Vagina (tissue), 2 donors: ENCODE measurements around the gene AGRN. TPM values are rescaled to one million over a fixed set of nuclear protein-coding genes. Genes with fewer than 3 reads are reported as not detected.
"Not testable (repeated sequence)": the region's sequence is repeated elsewhere in the genome, so short reads cannot be mapped to it uniquely, and the experiment has no call there.

ENCODE experiments used
- DNase-seq, 2 donors: peaks; one replicate each; pipeline ENCODE4 v3.0.0-alpha.2; 2017; ENCODE audit errors: extremely low spot score in 2 of 2
- H3K27ac ChIP-seq: fragments of 200-600 bp; sonication (generic); one replicate; pipeline ENCODE4 v1.5.1; 2019
- H3K27me3 ChIP-seq: fragments of 200-600 bp; sonication (generic); one replicate; pipeline ENCODE4 v1.5.1; 2019
- H3K36me3 ChIP-seq, 2 donors: fragments of 200-600 bp; sonication (generic); one replicate each; pipeline ENCODE4 v1.5.1; 2017 to 2019
- H3K4me1 ChIP-seq: fragments of 200-600 bp; sonication (generic); one replicate; pipeline ENCODE4 v1.5.1; 2019
- H3K4me3 ChIP-seq, 2 donors: fragments of 200-600 bp; sonication (generic); 1 replicate in 1 of 2; 2 replicates in 1 of 2; pipeline ENCODE4 v1.5.1; 2016 to 2019
- H3K9me3 ChIP-seq: fragments of 200-600 bp; sonication (generic); one replicate; pipeline ENCODE4 v1.5.1; 2019
- POLR2A ChIP-seq, 2 donors: fragments of 450-650 bp; IDR thresholded peaks; one replicate each; pipeline ENCODE4 v1.6.1; 2017; ENCODE audit warnings: antibody characterized with exemption in 2 of 2, mild to moderate bottlenecking in 2 of 2, moderate library complexity in 2 of 2
- POLR2AphosphoS5 ChIP-seq, 2 donors: sonication (generic); formaldehyde crosslinking; IDR thresholded peaks; one replicate each; pipeline ENCODE4 v1.9.0; 2017; ENCODE audit warnings: antibody characterized with exemption in 2 of 2, mild to moderate bottlenecking in 2 of 2, low read depth in 1 of 2; ENCODE audit not compliant: insufficient read depth in 1 of 2
- intact Hi-C: fragments of 100-400 bp; cut with DNase I; formaldehyde crosslinking; loops from one replicate; pipeline ENCODE4 v1.15.1; 2023
- small RNA-seq: library from RNA; depleted of rRNA; stranded (forward); fragments of <200 nt; gene quantifications from one replicate; pipeline ENCODE3, GENCODE V24; 2016
- total RNA-seq: library from RNA; depleted of rRNA; stranded (reverse); fragments of >200 nt; gene quantifications from one replicate; pipeline ENCODE4 v1.2.3, GENCODE V29; 2016
- TF ChIP-seq, protein P1 (sequence below), 3 experiments: fragments of 450-650 bp in 2 of 3; fragments of 200-600 bp in 1 of 3; sonication (generic) in 1 of 3; IDR thresholded peaks; one replicate each; pipeline ENCODE4 v1.5.1; 2017 to 2019; ENCODE audit warnings: antibody characterized with exemption in 3 of 3, mild to moderate bottlenecking in 2 of 3, moderate library complexity in 2 of 3

Gene AGRN
- total RNA-seq, 1 donor from 2014 or later, result 25.5 TPM

DNA sequence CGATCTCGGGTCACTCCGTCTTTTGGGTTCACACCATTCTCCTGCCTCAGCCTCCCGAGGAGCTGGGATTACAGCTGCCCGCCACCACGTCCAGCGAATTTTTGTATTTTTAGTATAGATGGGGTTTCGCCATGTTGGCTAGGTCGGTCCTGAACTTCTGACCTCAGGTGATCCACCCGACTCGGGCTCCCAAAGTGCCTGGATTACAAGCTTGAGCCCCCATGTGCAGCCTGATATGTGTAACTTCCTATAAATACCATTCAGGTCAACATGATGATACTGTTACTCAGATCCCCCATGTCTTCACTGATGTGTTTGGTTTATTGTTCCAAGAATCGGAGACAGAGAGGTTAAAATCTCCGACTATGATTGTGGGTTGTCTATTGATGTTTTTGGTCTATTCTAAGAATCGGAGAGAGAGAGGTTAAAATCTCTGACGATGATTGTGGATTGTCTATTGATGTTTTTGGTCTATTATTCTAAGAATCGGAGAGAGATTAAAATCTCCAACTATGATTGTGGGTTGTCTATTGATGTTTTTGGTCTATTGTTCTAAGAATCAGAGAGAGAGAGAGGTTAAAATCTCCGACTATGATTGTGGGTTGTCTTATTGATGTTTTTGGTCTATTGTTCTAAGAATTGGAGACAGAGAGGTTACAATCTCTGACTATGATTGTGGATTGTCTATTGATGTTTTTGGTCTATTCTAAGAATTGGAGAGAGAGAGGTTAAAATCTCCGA lies 78.9 kb downstream of the AGRN start:
- DNase-seq, result no peak
- intact Hi-C loops, result no loop called here
- TF ChIP-seq POLR2AphosphoS5 (IDR thresholded peaks at IDR 0.05; ENCODE audit: insufficient read depth in 1 of 2, low read depth in 1 of 2) (no peak), POLR2A (IDR thresholded peaks at IDR 0.05) (no peak)
- TF ChIP-seq, protein P1, sequence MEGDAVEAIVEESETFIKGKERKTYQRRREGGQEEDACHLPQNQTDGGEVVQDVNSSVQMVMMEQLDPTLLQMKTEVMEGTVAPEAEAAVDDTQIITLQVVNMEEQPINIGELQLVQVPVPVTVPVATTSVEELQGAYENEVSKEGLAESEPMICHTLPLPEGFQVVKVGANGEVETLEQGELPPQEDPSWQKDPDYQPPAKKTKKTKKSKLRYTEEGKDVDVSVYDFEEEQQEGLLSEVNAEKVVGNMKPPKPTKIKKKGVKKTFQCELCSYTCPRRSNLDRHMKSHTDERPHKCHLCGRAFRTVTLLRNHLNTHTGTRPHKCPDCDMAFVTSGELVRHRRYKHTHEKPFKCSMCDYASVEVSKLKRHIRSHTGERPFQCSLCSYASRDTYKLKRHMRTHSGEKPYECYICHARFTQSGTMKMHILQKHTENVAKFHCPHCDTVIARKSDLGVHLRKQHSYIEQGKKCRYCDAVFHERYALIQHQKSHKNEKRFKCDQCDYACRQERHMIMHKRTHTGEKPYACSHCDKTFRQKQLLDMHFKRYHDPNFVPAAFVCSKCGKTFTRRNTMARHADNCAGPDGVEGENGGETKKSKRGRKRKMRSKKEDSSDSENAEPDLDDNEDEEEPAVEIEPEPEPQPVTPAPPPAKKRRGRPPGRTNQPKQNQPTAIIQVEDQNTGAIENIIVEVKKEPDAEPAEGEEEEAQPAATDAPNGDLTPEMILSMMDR (IDR thresholded peaks at IDR 0.05), result no peak
- no peaks in the 10 kb centered on the region for H3K27me3 ChIP-seq
- no peaks in the 10 kb centered on the region for H3K36me3 ChIP-seq
- H3K4me3 ChIP-seq, result no peak overlapping the region
- H3K27ac ChIP-seq, result no peak overlapping the region
- no peaks in the 10 kb centered on the region for H3K4me1 ChIP-seq
- H3K9me3 ChIP-seq, result no peaks in the 10 kb centered on the region

GRCh38 chr1:1099506-1100183 lies 79.7 kb downstream of the AGRN start:
- no peaks in the 10 kb centered on the region for H3K36me3 ChIP-seq
- no peak for DNase-seq
- intact Hi-C loops, result no loop called here
- no peak overlapping the region for H3K27ac ChIP-seq
- no peak overlapping the region for H3K4me3 ChIP-seq
- no peaks in the 10 kb centered on the region for H3K4me1 ChIP-seq
- no peaks in the 10 kb centered on the region for H3K27me3 ChIP-seq
- TF ChIP-seq POLR2AphosphoS5 (IDR thresholded peaks at IDR 0.05; ENCODE audit: insufficient read depth in 1 of 2, low read depth in 1 of 2), result no peak
- TF ChIP-seq, protein P1 (IDR thresholded peaks at IDR 0.05), result no peak
- TF ChIP-seq POLR2A (IDR thresholded peaks at IDR 0.05), result no peak
- H3K9me3 ChIP-seq, result no peaks in the 10 kb centered on the region

DNA sequence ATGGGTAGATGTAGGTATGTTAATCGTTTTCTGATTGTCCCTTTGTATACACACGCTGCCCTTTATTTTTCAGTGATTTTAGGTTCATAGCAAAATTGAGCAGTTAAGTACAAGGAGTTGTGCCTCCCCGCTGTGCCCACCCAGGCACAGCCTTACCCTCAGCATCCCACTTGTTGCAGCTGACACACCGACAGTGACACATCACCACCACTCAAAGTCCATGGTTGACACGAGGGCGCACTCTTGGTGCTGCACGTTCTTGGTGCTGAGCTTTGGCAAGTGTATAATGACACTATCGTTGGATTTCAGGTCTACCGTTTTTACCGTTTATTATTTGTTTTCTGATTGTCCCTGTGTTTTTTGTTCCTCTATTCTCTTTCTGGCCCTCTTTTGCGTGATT lies 80.4 kb downstream of the AGRN start:
- intact Hi-C loops, result no loop called here
- Histone ChIP-seq H3K9me3 (no peaks in the 10 kb centered on the region), H3K4me3 (no peak overlapping the region), H3K27me3 (no peaks in the 10 kb centered on the region), H3K27ac (no peak overlapping the region), H3K4me1 (no peaks in the 10 kb centered on the region), H3K36me3 (no peaks in the 10 kb centered on the region)
- TF ChIP-seq, protein P1 (IDR thresholded peaks at IDR 0.05), result no peak
- TF ChIP-seq POLR2A (IDR thresholded peaks at IDR 0.05), result no peak
- TF ChIP-seq POLR2AphosphoS5 (IDR thresholded peaks at IDR 0.05; ENCODE audit: insufficient read depth in 1 of 2, low read depth in 1 of 2), result no peak
- no peak for DNase-seq

DNA sequence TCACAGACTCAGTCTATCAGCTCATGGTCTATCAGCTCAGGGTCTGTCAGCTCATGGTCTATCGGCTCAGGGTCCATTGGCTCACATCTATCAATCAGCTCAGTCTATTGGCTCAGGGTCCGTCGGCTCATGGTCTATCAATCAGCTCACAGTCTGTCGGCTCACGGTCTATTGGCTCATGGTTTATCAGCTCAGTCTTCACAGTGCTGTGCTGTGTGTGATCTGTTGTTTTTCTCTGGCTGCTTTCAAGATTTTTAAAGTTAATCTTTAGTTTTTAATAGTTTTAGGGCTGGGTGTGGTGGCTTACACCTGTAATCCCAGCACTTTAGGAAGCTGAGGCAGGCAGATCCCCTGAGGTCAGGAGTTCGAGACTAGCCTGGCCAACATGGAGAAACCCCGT lies 81.6 kb downstream of the AGRN start:
- Histone ChIP-seq H3K9me3 (no peaks in the 10 kb centered on the region), H3K27ac (no peak overlapping the region), H3K36me3 (no peaks in the 10 kb centered on the region), H3K4me1 (no peaks in the 10 kb centered on the region), H3K27me3 (no peaks in the 10 kb centered on the region), H3K4me3 (no peak overlapping the region)
- intact Hi-C loops, result no loop called here
- TF ChIP-seq POLR2A (IDR thresholded peaks at IDR 0.05), result no peak
- TF ChIP-seq, protein P1 (IDR thresholded peaks at IDR 0.05), result no peak
- no peak for TF ChIP-seq POLR2AphosphoS5 (IDR thresholded peaks at IDR 0.05; ENCODE audit: insufficient read depth in 1 of 2, low read depth in 1 of 2)
- DNase-seq, result no peak

GRCh38 chr1:1104152-1104551 lies 84.2 kb downstream of the AGRN start:
- H3K27ac ChIP-seq, H3K9me3 ChIP-seq, H3K4me1 ChIP-seq, intact Hi-C loops, H3K27me3 ChIP-seq, H3K4me3 ChIP-seq, DNase-seq, H3K36me3 ChIP-seq: not testable (repeated sequence)

Small RNAs within 50 kb of the gene (small RNA-seq; reads per million reads assigned to genes)
- not detected for gene AL645608.3

Other genes starting within 250 kb of the AGRN start
- gene SAMD11, start 96.2 kb upstream of the AGRN start, total RNA-seq, result 33.9 TPM
- 42.5 TPM for gene NOC2L, start 60.9 kb upstream of the AGRN start, total RNA-seq
- gene KLHL17, start 59.5 kb upstream of the AGRN start, total RNA-seq, result 19.6 TPM
- 15.2 TPM for gene PLEKHN1, start 53.6 kb upstream of the AGRN start, total RNA-seq
- gene PERM1, start 38.0 kb upstream of the AGRN start, total RNA-seq, result not detected
- gene HES4, start 20.0 kb upstream of the AGRN start, total RNA-seq, result 34.6 TPM
- gene ISG15, start 6.6 kb upstream of the AGRN start, total RNA-seq, result 29.0 TPM
- gene RNF223, start 54.2 kb downstream of the AGRN start, total RNA-seq, result 4.9 TPM
- 11.8 TPM for gene C1orf159, start 96.0 kb downstream of the AGRN start, total RNA-seq
- not detected for gene TTLL10, start 153.8 kb downstream of the AGRN start, total RNA-seq
- gene TNFRSF18, start 186.5 kb downstream of the AGRN start, total RNA-seq, result 4.4 TPM
- not detected for gene TNFRSF4, start 194.0 kb downstream of the AGRN start, total RNA-seq
- gene SDF4, start 211.9 kb downstream of the AGRN start, total RNA-seq, result 74.2 TPM
- 11.0 TPM for gene B3GALT6, start 212.1 kb downstream of the AGRN start, total RNA-seq
- not detected for gene C1QTNF12, start 226.6 kb downstream of the AGRN start, total RNA-seq